Liver (tissue), 9 donors: ENCODE data around the gene GLIPR1L1. TPM values are rescaled to one million over a fixed set of nuclear protein-coding genes. Genes with fewer than 3 reads are reported as not detected.

ENCODE experiments used
- DNase-seq: peaks from one replicate; pipeline ENCODE4 v3.0.0-alpha.2; 2017; ENCODE audit warnings: low spot score
- H3K27ac ChIP-seq, 2 donors: one replicate each; pipeline ENCODE4 v1.7.0; 2013; ENCODE audit warnings: inconsistent platforms in 2 of 2, low read length in 2 of 2, control low read depth in 1 of 2, low read depth in 1 of 2, mild to moderate bottlenecking in 1 of 2
- H3K27me3 ChIP-seq, 4 donors: one replicate each; pipeline versions ENCODE4 v1.6.1 to v1.7.0; 2013; ENCODE audit warnings: low read length in 3 of 4, inconsistent platforms in 1 of 4, mild to moderate bottlenecking in 1 of 4, moderate library complexity in 1 of 4; ENCODE audit not compliant: control insufficient read depth in 4 of 4, insufficient read depth in 4 of 4
- H3K36me3 ChIP-seq, 4 donors: one replicate each; pipeline versions ENCODE4 v1.6.1 to v1.7.0; 2013; ENCODE audit warnings: low read length in 3 of 4, mild to moderate bottlenecking in 3 of 4, low read depth in 1 of 4, moderate library complexity in 1 of 4; ENCODE audit not compliant: control insufficient read depth in 4 of 4, insufficient read depth in 3 of 4
- H3K4me1 ChIP-seq, 4 donors: one replicate each; pipeline versions ENCODE4 v1.6.1 to v1.7.0; 2013; ENCODE audit warnings: low read length in 3 of 4, mild to moderate bottlenecking in 3 of 4, moderate library complexity in 1 of 4; ENCODE audit not compliant: control insufficient read depth in 4 of 4, insufficient read depth in 4 of 4
- H3K4me3 ChIP-seq, 3 donors: one replicate each; pipeline versions ENCODE4 v1.6.1 to v1.7.0; 2013; ENCODE audit warnings: low read length in 3 of 3, control low read depth in 1 of 3, low read depth in 1 of 3, mild to moderate bottlenecking in 1 of 3
- H3K9ac ChIP-seq, 2 donors: one replicate each; pipeline ENCODE4 v1.7.0; 2013; ENCODE audit warnings: low read length in 2 of 2, mild to moderate bottlenecking in 2 of 2, moderate library complexity in 2 of 2, control low read depth in 1 of 2, low read depth in 1 of 2
- H3K9me3 ChIP-seq, 4 donors: one replicate each; pipeline versions ENCODE4 v1.6.1 to v1.7.0; 2013; ENCODE audit warnings: low read length in 3 of 4; ENCODE audit not compliant: control insufficient read depth in 4 of 4
- ATF3 ChIP-seq: IDR thresholded peaks from 2 replicates; pipeline ENCODE4 v1.6.1; 2016; ENCODE audit warnings: antibody characterized with exemption
- CTCF ChIP-seq: fragments of 150-350 bp; IDR thresholded peaks from 2 replicates; pipeline ENCODE4 v1.5.1; 2017; ENCODE audit warnings: improper control_type of control experiment, low read depth, low read length; ENCODE audit not compliant: missing input control
- EGR1 ChIP-seq, 2 donors: IDR thresholded peaks; 2 replicates each; pipeline ENCODE4 v1.6.1; 2016 to 2018; ENCODE audit warnings: antibody characterized with exemption in 2 of 2, low read depth in 2 of 2
- FOXA1 ChIP-seq: IDR thresholded peaks from 2 replicates; pipeline ENCODE4 v1.6.1; 2016; ENCODE audit warnings: antibody characterized with exemption
- GABPA ChIP-seq, 2 donors: IDR thresholded peaks in 1 of 2; conservative IDR thresholded peaks in 1 of 2; 2 replicates each; pipeline ENCODE4 v1.6.1; 2016; ENCODE audit warnings: antibody characterized with exemption in 2 of 2, mild to moderate bottlenecking in 1 of 2, moderate library complexity in 1 of 2
- HNF4A ChIP-seq, 2 donors: conservative IDR thresholded peaks; 2 replicates each; pipeline ENCODE4 v1.6.1; 2016; ENCODE audit warnings: antibody characterized with exemption in 2 of 2, mild to moderate bottlenecking in 2 of 2
- JUND ChIP-seq, 2 donors: IDR thresholded peaks; 2 replicates each; pipeline ENCODE4 v1.6.1; 2016; ENCODE audit warnings: antibody characterized with exemption in 2 of 2
- MAX ChIP-seq: IDR thresholded peaks from 2 replicates; pipeline ENCODE4 v1.6.1; 2016; ENCODE audit warnings: antibody characterized with exemption
- NR2F2 ChIP-seq: IDR thresholded peaks from 2 replicates; pipeline ENCODE4 v1.6.1; 2016; ENCODE audit warnings: antibody characterized with exemption
- RAD21 ChIP-seq, 2 donors: IDR thresholded peaks; 2 replicates each; pipeline ENCODE4 v1.6.1; 2016; ENCODE audit warnings: antibody characterized with exemption in 2 of 2, mild to moderate bottlenecking in 2 of 2
- REST ChIP-seq: IDR thresholded peaks from 2 replicates; pipeline ENCODE4 v1.6.1; 2016; ENCODE audit warnings: antibody characterized with exemption, mild to moderate bottlenecking
- RXRA ChIP-seq, 2 donors: IDR thresholded peaks; 2 replicates each; pipeline ENCODE4 v1.6.1; 2017 to 2018; ENCODE audit warnings: antibody characterized with exemption in 2 of 2, mild to moderate bottlenecking in 1 of 2
- SP1 ChIP-seq: IDR thresholded peaks from 2 replicates; pipeline ENCODE4 v1.6.1; 2018; ENCODE audit warnings: antibody characterized with exemption, mild to moderate bottlenecking
- TAF1 ChIP-seq: conservative IDR thresholded peaks from 2 replicates; pipeline ENCODE4 v1.6.1; 2016; ENCODE audit warnings: antibody characterized with exemption, mild to moderate bottlenecking
- YY1 ChIP-seq: IDR thresholded peaks from 2 replicates; pipeline ENCODE4 v1.6.1; 2016; ENCODE audit warnings: antibody characterized with exemption, mild to moderate bottlenecking
- ZBTB33 ChIP-seq: IDR thresholded peaks from 2 replicates; pipeline ENCODE4 v1.6.1; 2016; ENCODE audit warnings: antibody characterized with exemption
- WGBS: extraction: QIAGEN DNeasy Blood & Tissue Kit; methylation state at CpG from one replicate; pipeline ENCODE4 v1.1.7; 2013; 5-methylcytosine and 5-hydroxymethylcytosine counted together
- polyA plus RNA-seq, 2 donors: library from polyadenylated mRNA; stranded (reverse) in 1 of 2; unstranded in 1 of 2; fragments of 200-250 nt in 1 of 2; fragments of >200 nt in 1 of 2; fragmentation: Nextera tagmentation in 1 of 2; extraction: Ambion mirVana in 1 of 2; gene quantifications; one replicate each; pipeline versions ENCODE4 v1.2.1 to v1.2.3, GENCODE V29; 2013 to 2015
- total RNA-seq, 2 donors: library from RNA; depleted of rRNA; stranded (reverse); fragments of >200 nt; gene quantifications; one replicate each; pipeline ENCODE4 v1.2.3, GENCODE V29; 2014
- donor health status: healthy.
- donor health status: healthy.
- donor health status: healthy.
- donor health status: healthy.
- donor health status: healthy.

The GLIPR1L1 gene
- total and polyA plus RNA-seq, 4 donors, result not detected

GRCh38 chr12:75323663-75324062, 10.8 kb upstream of the GLIPR1L1 start:
- DNase-seq, result no peak
- 81% methylated on average over 3 of the region's 3 CpGs for WGBS

GRCh38 chr12:75327642-75328041, 6.8 kb upstream of the GLIPR1L1 start:
- H3K9ac ChIP-seq, result no peak overlapping the region
- no peak overlapping the region for H3K27ac ChIP-seq
- DNase-seq, result no peak
- no peaks in the 10 kb centered on the region for H3K27me3 ChIP-seq
- no peak overlapping the region for H3K4me3 ChIP-seq
- 87% methylated on average over 1 of the region's 1 CpG for WGBS
- H3K4me1 ChIP-seq, result peaks cover 0 to 7% (median 5%) of the 10 kb centered on the region in 4 donors
- H3K9me3 ChIP-seq, result no peaks in the 10 kb centered on the region
- TF ChIP-seq HNF4A (conservative IDR thresholded peaks at IDR 0.05) (no peak), GABPA (IDR thresholded peaks at IDR 0.05 in 1 of 2, conservative IDR thresholded peaks at IDR 0.05 in 1 of 2) (no peak), JUND (IDR thresholded peaks at IDR 0.05) (no peak), ATF3 (no peak), NR2F2 (no peak), RXRA (IDR thresholded peaks at IDR 0.05) (no peak), CTCF (no peak)
- no peaks in the 10 kb centered on the region for H3K36me3 ChIP-seq

More at GRCh38 chr12:75323663-75324062, 10.8 kb upstream of the GLIPR1L1 start:
- TF ChIP-seq EGR1 (IDR thresholded peaks at IDR 0.05; ENCODE audit: low read depth in 2 of 2) (no peak), YY1 (no peak), JUND (IDR thresholded peaks at IDR 0.05) (no peak)
- Histone ChIP-seq H3K4me3 (no peak overlapping the region), H3K36me3 (no peaks in the 10 kb centered on the region), H3K9me3 (no peaks in the 10 kb centered on the region), H3K4me1 (no peaks in the 10 kb centered on the region), H3K27me3 (no peaks in the 10 kb centered on the region), H3K9ac (no peak overlapping the region), H3K27ac (no peak overlapping the region)

GRCh38 chr12:75329918-75330826, 4.3 kb upstream of the GLIPR1L1 start, which contains the start of gene CAPS2:
TSS of gene CAPS2 (minus strand) at chr12:75330324. CDS start at chr12:75326498, 3,826 bp downstream.
- Histone ChIP-seq H3K9me3 (no peaks in the 10 kb centered on the region), H3K4me1 (peaks cover 0 to 15% (median 12%) of the 10 kb centered on the region in 4 donors), H3K4me3 (peak within 1 kb of the TSS; percentile 64 to 91 (median 70)), H3K27ac (peak within 1 kb of the TSS; percentile 85 to 95), H3K36me3 (no peaks in the 10 kb centered on the region), H3K27me3 (no peaks in the 10 kb centered on the region), H3K9ac (peak within 1 kb of the TSS; percentile 67 to 70)
- peak; percentile 73 for DNase-seq
- 2% methylated on average over 40 of the region's 40 CpGs for WGBS
- TF ChIP-seq TAF1 (peak; percentile 58), YY1 (peak; percentile 82), ZBTB33 (no peak), ATF3 (peak; percentile 27), HNF4A (conservative IDR thresholded peaks at IDR 0.05) (peak; percentile 71 to 73), GABPA (IDR thresholded peaks at IDR 0.05 in 1 of 2, conservative IDR thresholded peaks at IDR 0.05 in 1 of 2) (peak in 1 of 2 donors; percentile 69), NR2F2 (peak; percentile 97), RXRA (IDR thresholded peaks at IDR 0.05) (peak; percentile 77 to 81), MAX (peak; percentile 65), JUND (IDR thresholded peaks at IDR 0.05) (peak in 1 of 2 donors; percentile 27), EGR1 (IDR thresholded peaks at IDR 0.05; ENCODE audit: low read depth in 2 of 2) (peak; percentile 90 to 98), REST (peak; percentile 68), RAD21 (IDR thresholded peaks at IDR 0.05) (peak; percentile 29 to 32), FOXA1 (no peak), SP1 (peak; percentile 77)
